Hepatocyte (in vitro differentiated cells): ENCODE results near the gene MRTFA.

Experiments used
- EZH2 ChIP-seq: fragments of 200-600 bp; sonication (generic); IDR thresholded peaks from 2 replicates; pipeline ENCODE4 v1.6.1; 2016; ENCODE audit warnings: antibody characterized with exemption, mild to moderate bottlenecking, borderline replicate concordance
- TF ChIP-seq, protein P1 (sequence below): fragments of 200-600 bp; sonication (generic); IDR thresholded peaks from 2 replicates; pipeline ENCODE4 v1.5.1; 2016; ENCODE audit warnings: antibody characterized with exemption, mild to moderate bottlenecking; ENCODE audit not compliant: poor library complexity

DNA sequence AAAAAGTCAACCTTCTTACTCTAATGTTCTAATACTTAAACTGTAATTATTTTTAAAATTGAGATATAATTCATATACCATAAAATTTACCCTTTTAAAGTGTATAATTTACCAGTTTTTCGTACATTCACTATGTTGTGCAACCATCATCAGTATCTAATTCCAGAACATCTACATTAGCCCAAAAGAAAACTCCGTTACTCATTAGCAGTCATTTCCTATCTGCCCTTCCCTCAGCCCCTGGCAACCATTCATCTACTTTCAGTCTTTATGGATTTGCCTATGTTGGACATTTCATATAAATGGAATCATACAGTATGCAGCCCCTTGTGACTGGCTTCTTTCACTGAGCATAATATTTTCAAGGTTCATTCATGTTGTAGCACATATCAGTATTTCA is 243.9 kb downstream of the MRTFA start:
- TF ChIP-seq, protein P1, sequence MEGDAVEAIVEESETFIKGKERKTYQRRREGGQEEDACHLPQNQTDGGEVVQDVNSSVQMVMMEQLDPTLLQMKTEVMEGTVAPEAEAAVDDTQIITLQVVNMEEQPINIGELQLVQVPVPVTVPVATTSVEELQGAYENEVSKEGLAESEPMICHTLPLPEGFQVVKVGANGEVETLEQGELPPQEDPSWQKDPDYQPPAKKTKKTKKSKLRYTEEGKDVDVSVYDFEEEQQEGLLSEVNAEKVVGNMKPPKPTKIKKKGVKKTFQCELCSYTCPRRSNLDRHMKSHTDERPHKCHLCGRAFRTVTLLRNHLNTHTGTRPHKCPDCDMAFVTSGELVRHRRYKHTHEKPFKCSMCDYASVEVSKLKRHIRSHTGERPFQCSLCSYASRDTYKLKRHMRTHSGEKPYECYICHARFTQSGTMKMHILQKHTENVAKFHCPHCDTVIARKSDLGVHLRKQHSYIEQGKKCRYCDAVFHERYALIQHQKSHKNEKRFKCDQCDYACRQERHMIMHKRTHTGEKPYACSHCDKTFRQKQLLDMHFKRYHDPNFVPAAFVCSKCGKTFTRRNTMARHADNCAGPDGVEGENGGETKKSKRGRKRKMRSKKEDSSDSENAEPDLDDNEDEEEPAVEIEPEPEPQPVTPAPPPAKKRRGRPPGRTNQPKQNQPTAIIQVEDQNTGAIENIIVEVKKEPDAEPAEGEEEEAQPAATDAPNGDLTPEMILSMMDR = no peak
- no peak for TF ChIP-seq EZH2
